Measurements from ENCODE around the gene NCKAP1.
"Not testable (repeated sequence)": the region's sequence is repeated elsewhere in the genome, so short reads cannot be mapped to it uniquely, and the experiment has no call there.

Gene NCKAP1

GRCh38 chr2:182893035-182893434 is 145.2 kb downstream of the NCKAP1 start:
- H3K4me3 ChIP-seq, H3K27ac ChIP-seq: not testable (repeated sequence)

GRCh38 chr2:182891611-182892010 is 146.6 kb downstream of the NCKAP1 start:
- H3K4me3 ChIP-seq = no peak overlapping the region
- H3K27ac ChIP-seq = no peak overlapping the region

GRCh38 chr2:182890773-182891378 is 147.4 kb downstream of the NCKAP1 start:
- Histone ChIP-seq H3K27ac (no peak overlapping the region), H3K4me3 (no peak overlapping the region)

- Histone ChIP-seq H3K4me3 (no peak overlapping the region), H3K27ac (no peak overlapping the region)
Measured at GRCh38 chr2:182890305-182890704, 148.0 kb downstream of the NCKAP1 start.

- no peak overlapping the region for H3K27ac ChIP-seq
Measured at GRCh38 chr2:182887753-182888415, 150.4 kb downstream of the NCKAP1 start.

GRCh38 chr2:182887093-182887492 is 151.2 kb downstream of the NCKAP1 start:
- no peak overlapping the region for H3K27ac ChIP-seq

More at GRCh38 chr2:182887753-182888415, 150.4 kb downstream of the NCKAP1 start:
- no peak overlapping the region for H3K4me3 ChIP-seq

GRCh38 chr2:182885771-182886170 is 152.5 kb downstream of the NCKAP1 start:
- H3K4me3 ChIP-seq = no peak overlapping the region
- no peak overlapping the region for H3K27ac ChIP-seq

More at GRCh38 chr2:182887093-182887492, 151.2 kb downstream of the NCKAP1 start:
- no peak overlapping the region for H3K4me3 ChIP-seq

- no peak overlapping the region for H3K27ac ChIP-seq
Measured at GRCh38 chr2:182883451-182883850, 154.8 kb downstream of the NCKAP1 start.

GRCh38 chr2:182880100-182880499 is 158.2 kb downstream of the NCKAP1 start:
- H3K4me3 ChIP-seq, H3K27ac ChIP-seq: not testable (repeated sequence)

More at GRCh38 chr2:182883451-182883850, 154.8 kb downstream of the NCKAP1 start:
- no peak overlapping the region for H3K4me3 ChIP-seq

GRCh38 chr2:182876653-182877052 is 161.6 kb downstream of the NCKAP1 start:
- not testable (repeated sequence) for H3K4me3 ChIP-seq, H3K27ac ChIP-seq

GRCh38 chr2:182870227-182870626 is 168.0 kb downstream of the NCKAP1 start:
- Histone ChIP-seq H3K4me3 (no peak overlapping the region), H3K27ac (no peak overlapping the region)

GRCh38 chr2:182868054-182868796 is 170.0 kb downstream of the NCKAP1 start:
- Histone ChIP-seq H3K27ac (peak overlapping the region in 1 of 21 experiments; percentile 48), H3K4me3 (no peak overlapping the region)

- H3K4me3 ChIP-seq = peak overlapping the region in 5 of 7 experiments; percentile 7 to 38 (median 21)
- H3K27ac ChIP-seq = peak overlapping the region in 10 of 21 experiments; percentile 22 to 61 (median 49)
Measured at GRCh38 chr2:182867426-182868053, 170.7 kb downstream of the NCKAP1 start.

GRCh38 chr2:182866461-182867406 is 171.5 kb downstream of the NCKAP1 start, which contains the start of gene FRZB:
Gene FRZB (minus strand): TSS chr2:182866637. CDS start chr2:182866552, 85 bp downstream.
- peak within 1 kb of the TSS; percentile 7 to 38 (median 17) for H3K4me3 ChIP-seq
- peak within 1 kb of the TSS in 11 of 21 experiments; percentile 22 to 61 (median 50) for H3K27ac ChIP-seq

GRCh38 chr2:182866095-182866460 is 172.2 kb downstream of the NCKAP1 start:
- H3K4me3 ChIP-seq = peak overlapping the region; percentile 7 to 38 (median 17)
- peak overlapping the region in 3 of 21 experiments; percentile 1 to 61 (median 30) for H3K27ac ChIP-seq

GRCh38 chr2:182864949-182865570 is 173.2 kb downstream of the NCKAP1 start:
- no peak overlapping the region for H3K27ac ChIP-seq
- H3K4me3 ChIP-seq = no peak overlapping the region

- no peak overlapping the region for H3K27ac ChIP-seq
- H3K4me3 ChIP-seq = no peak overlapping the region
Measured at GRCh38 chr2:182863642-182864041, 174.6 kb downstream of the NCKAP1 start.

GRCh38 chr2:182862091-182862490 is 176.2 kb downstream of the NCKAP1 start:
- no peak overlapping the region for H3K4me3 ChIP-seq
- H3K27ac ChIP-seq = no peak overlapping the region

Data from skin epidermis (tissue), 12 donors.